Measurements from ENCODE around the gene PRDX1.

Gene PRDX1

GRCh38 chr1:45552331-45552730 lies 30.6 kb upstream of the PRDX1 start:
- no peaks in the 10 kb centered on the region for H3K9me3 ChIP-seq (ENCODE audit: insufficient read depth, low read length, severe bottlenecking)
- ATAC-seq (ENCODE audit: insufficient read depth, low read depth) (no peak), DNase-seq (no peak)
- peaks cover 26% of the 10 kb centered on the region for H3K4me1 ChIP-seq (ENCODE audit: insufficient read depth, low read length)
- H2AFZ ChIP-seq (ENCODE audit: low read depth, low read length) = no peak overlapping the region
- H3K4me3 ChIP-seq (ENCODE audit: low read depth in 1 of 2, low read length in 2 of 2) = peak overlapping the region in 1 of 2 experiments; percentile 79; a peak in 1 of 4 replicates
- peak overlapping the region; percentile 81 for H3K4me2 ChIP-seq (ENCODE audit: insufficient read depth, low read length)
- no peak for TF ChIP-seq EZH2 (IDR thresholded peaks at IDR 0.05; ENCODE audit: borderline replicate concordance, low read depth, low read length, severe bottlenecking)
- TF ChIP-seq CTCF (IDR thresholded peaks at IDR 0.05; ENCODE audit: borderline replicate concordance, extremely low read depth, low read length, poor library complexity, severe bottlenecking) = no peak
- H3K79me2 ChIP-seq (ENCODE audit: insufficient read depth, low read length) = peaks cover 50% of the 10 kb centered on the region
- H3K27ac ChIP-seq (ENCODE audit: low read length) = no peak overlapping the region
- peaks cover 17% of the 10 kb centered on the region for H3K36me3 ChIP-seq (ENCODE audit: insufficient read depth, low read length)
- peak overlapping the region; percentile 71; the same call in 1 of the 2 replicates for H3K9ac ChIP-seq (ENCODE audit: low read depth, low read length)
- peaks cover 6% of the 10 kb centered on the region; the same call in 1 of the 2 replicates for H4K20me1 ChIP-seq (ENCODE audit: insufficient read depth, low read length)
- no peaks in the 10 kb centered on the region for H3K27me3 ChIP-seq (ENCODE audit: insufficient read depth, low read length, poor library complexity)

DNA sequence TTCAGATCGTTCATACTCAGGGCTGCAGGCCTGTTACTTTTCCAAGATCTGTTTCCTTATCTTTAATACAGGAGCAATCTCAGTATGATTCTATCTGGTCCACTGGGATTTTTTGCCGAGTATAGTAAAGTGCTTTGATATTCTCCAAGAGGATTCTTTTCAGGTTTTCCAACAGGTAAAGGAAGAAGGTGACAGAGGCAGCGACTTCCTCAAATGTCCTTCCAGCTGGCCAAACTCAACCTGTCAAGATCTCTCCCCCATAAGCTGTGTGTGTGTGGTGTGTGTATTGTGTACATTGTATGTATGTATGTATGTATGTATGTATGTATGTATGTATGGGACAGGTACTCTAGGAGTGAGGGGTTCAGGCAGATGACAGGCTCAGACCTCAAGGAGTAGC lies 30.0 kb upstream of the PRDX1 start:
- H3K4me2 ChIP-seq (ENCODE audit: insufficient read depth, low read length) = peak overlapping the region; percentile 81
- ATAC-seq (ENCODE audit: insufficient read depth, low read depth) (no peak), DNase-seq (no peak)
- peak overlapping the region; percentile 68 to 79; a peak in 3 of 4 replicates for H3K4me3 ChIP-seq (ENCODE audit: low read depth in 1 of 2, low read length in 2 of 2)
- peaks cover 47% of the 10 kb centered on the region for H3K79me2 ChIP-seq (ENCODE audit: insufficient read depth, low read length)
- H3K9me3 ChIP-seq (ENCODE audit: insufficient read depth, low read length, severe bottlenecking) = no peaks in the 10 kb centered on the region
- H3K4me1 ChIP-seq (ENCODE audit: insufficient read depth, low read length) = peaks cover 26% of the 10 kb centered on the region
- H3K27me3 ChIP-seq (ENCODE audit: insufficient read depth, low read length, poor library complexity) = no peaks in the 10 kb centered on the region
- peaks cover 17% of the 10 kb centered on the region for H3K36me3 ChIP-seq (ENCODE audit: insufficient read depth, low read length)
- H3K27ac ChIP-seq (ENCODE audit: low read length) = peak overlapping the region; percentile 94
- H3K9ac ChIP-seq (ENCODE audit: low read depth, low read length) = peak overlapping the region; percentile 71
- H4K20me1 ChIP-seq (ENCODE audit: insufficient read depth, low read length) = peaks cover 6% of the 10 kb centered on the region; the same call in 1 of the 2 replicates
- H2AFZ ChIP-seq (ENCODE audit: low read depth, low read length) = peak overlapping the region; percentile 97; the same call in 1 of the 2 replicates
- no peak for TF ChIP-seq EZH2 (IDR thresholded peaks at IDR 0.05; ENCODE audit: borderline replicate concordance, low read depth, low read length, severe bottlenecking)
- no peak for TF ChIP-seq CTCF (IDR thresholded peaks at IDR 0.05; ENCODE audit: borderline replicate concordance, extremely low read depth, low read length, poor library complexity, severe bottlenecking)

DNA sequence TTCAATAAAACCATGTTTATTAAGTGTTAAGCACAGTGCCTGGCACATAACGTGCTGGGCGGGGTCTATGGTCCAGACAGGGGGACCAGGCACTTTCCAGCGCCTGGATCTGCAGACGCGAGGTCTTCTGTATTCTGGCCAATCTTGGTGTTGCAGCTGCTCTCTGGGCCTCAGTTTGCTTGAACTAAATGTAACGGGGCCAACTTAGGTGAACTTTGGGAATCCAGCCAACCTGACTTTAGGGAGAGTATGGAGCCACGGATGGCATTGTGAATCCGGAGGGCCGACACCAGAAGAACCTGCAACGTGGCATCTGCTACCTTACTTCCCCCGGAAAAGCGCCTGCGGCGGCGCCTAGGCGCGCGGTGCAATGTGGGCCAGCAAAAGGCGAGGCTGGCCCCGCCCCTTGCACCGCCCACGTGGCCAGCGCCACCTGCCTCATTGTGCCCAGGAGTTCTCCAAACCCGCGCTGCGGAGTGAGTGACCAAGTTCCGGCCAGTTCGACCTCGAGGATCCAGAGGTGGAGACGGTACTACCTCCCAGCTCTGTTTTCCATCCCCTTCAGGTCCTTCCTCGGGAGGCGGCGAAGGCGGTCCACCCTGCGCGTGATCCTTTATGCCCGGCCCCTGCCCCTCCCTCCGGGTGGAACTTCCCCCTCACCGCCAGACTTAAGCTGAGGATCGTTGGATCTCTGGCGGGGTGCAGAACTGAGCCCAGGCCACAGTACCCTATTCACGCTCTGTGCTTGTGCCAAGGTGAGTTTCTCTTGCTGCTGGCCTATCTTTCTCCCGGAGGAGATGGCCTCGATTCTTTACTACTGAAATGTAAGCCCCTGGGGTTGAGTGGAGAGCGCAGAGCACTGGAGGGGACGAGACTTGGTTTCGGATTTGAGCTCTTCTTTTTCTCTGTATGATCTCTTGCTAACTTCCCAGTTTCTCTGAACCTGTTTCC lies 29.0 kb upstream of the PRDX1 start, which contains the start of gene AKR1A1:
Gene AKR1A1, plus strand, starts transcription at position 426 of the 951 bp plus-strand sequence. CDS start 10,969 bp downstream, outside the sequence.
- peaks cover 6% of the 10 kb centered on the region; the same call in 1 of the 2 replicates for H4K20me1 ChIP-seq (ENCODE audit: insufficient read depth, low read length)
- peak within 1 kb of the TSS; percentile 81 for H3K4me2 ChIP-seq (ENCODE audit: insufficient read depth, low read length)
- peak; percentile 91 for DNase-seq
- peaks cover 17% of the 10 kb centered on the region for H3K36me3 ChIP-seq (ENCODE audit: insufficient read depth, low read length)
- H3K9me3 ChIP-seq (ENCODE audit: insufficient read depth, low read length, severe bottlenecking) = no peaks in the 10 kb centered on the region
- no peak for TF ChIP-seq CTCF (IDR thresholded peaks at IDR 0.05; ENCODE audit: borderline replicate concordance, extremely low read depth, low read length, poor library complexity, severe bottlenecking)
- no peak for TF ChIP-seq EZH2 (IDR thresholded peaks at IDR 0.05; ENCODE audit: borderline replicate concordance, low read depth, low read length, severe bottlenecking)
- H3K4me1 ChIP-seq (ENCODE audit: insufficient read depth, low read length) = peaks cover 26% of the 10 kb centered on the region
- ATAC-seq (ENCODE audit: insufficient read depth, low read depth) = peak; percentile 94
- peak within 1 kb of the TSS; percentile 94 for H3K27ac ChIP-seq (ENCODE audit: low read length)
- peak within 1 kb of the TSS; percentile 71 for H3K9ac ChIP-seq (ENCODE audit: low read depth, low read length)
- H3K27me3 ChIP-seq (ENCODE audit: insufficient read depth, low read length, poor library complexity) = no peaks in the 10 kb centered on the region
- H3K79me2 ChIP-seq (ENCODE audit: insufficient read depth, low read length) = peaks cover 41% of the 10 kb centered on the region
- peak within 1 kb of the TSS; percentile 97 for H2AFZ ChIP-seq (ENCODE audit: low read depth, low read length)
- H3K4me3 ChIP-seq (ENCODE audit: low read depth in 1 of 2, low read length in 2 of 2) = peak within 1 kb of the TSS; percentile 68 to 79

All from DND-41 (cell line).